Caco-2 (cell line): ENCODE results near the gene SERPINB2. TPM values are rescaled to one million over a fixed set of nuclear protein-coding genes. Genes with fewer than 3 reads are reported as not detected.

Source experiments
- BruUV-seq: library from RNA; stranded (reverse); fragments of 400-500 nt; replicated peaks from 2 replicates; lab custom pipeline; 2021; lab: Mats Ljungman, UMichigan
- CTCF ChIA-PET: fragments of 300-600 bp; sonication (Branson Sonifier 250); formaldehyde crosslinking; loops from one replicate; lab custom pipeline; 2022; ENCODE audit warnings: antibody characterized with exemption; lab: Charles Lee
- POLR2A ChIA-PET: fragments of 300-600 bp; sonication (Branson Sonifier 250); formaldehyde crosslinking; loops from one replicate; lab custom pipeline; 2022; ENCODE audit warnings: antibody characterized with exemption; lab: Charles Lee
- DNase-seq, 2 experiments: peaks; one replicate each; pipeline versions ENCODE4 v3.0.0 to v3.0.0-alpha.2; 2020 to 2022
- H3K27me3 ChIP-seq: replicated peaks from 2 replicates; pipeline ENCODE4 v1.6.0; 2011; ENCODE audit warnings: low read length; ENCODE audit not compliant: control insufficient read depth, insufficient read depth
- H3K36me3 ChIP-seq: 2 replicates; pipeline ENCODE4 v1.5.1; 2011; ENCODE audit warnings: low read length; ENCODE audit not compliant: control insufficient read depth, insufficient read depth
- H3K4me1 ChIP-seq: fragments of 250-450 bp; sonication (Bioruptor Pico); 2 replicates; pipeline ENCODE4 v1.5.1; 2020; ENCODE audit warnings: mild to moderate bottlenecking
- H3K4me3 ChIP-seq: 2 replicates; pipeline ENCODE4 v1.5.1; 2011; ENCODE audit warnings: low read depth, mild to moderate bottlenecking, control low read depth, low read length
- H3K9me3 ChIP-seq: fragments of 250-450 bp; sonication (Bioruptor Pico); 2 replicates; pipeline ENCODE4 v1.5.1; 2020; ENCODE audit warnings: mild to moderate bottlenecking, moderate library complexity
- H3K27ac Mint-ChIP-seq: one replicate; pipeline ENCODE4 v1.8.0; 2022; ENCODE audit warnings: mixed read lengths; ENCODE audit not compliant: unreplicated experiment
- H3K27me3 Mint-ChIP-seq: one replicate; pipeline ENCODE4 v1.8.0; 2022; ENCODE audit warnings: mixed read lengths; ENCODE audit not compliant: insufficient read depth, unreplicated experiment
- H3K36me3 Mint-ChIP-seq: one replicate; pipeline ENCODE4 v1.8.0; 2022; ENCODE audit warnings: mild to moderate bottlenecking, mixed read lengths; ENCODE audit not compliant: insufficient read depth, unreplicated experiment
- H3K4me1 Mint-ChIP-seq: one replicate; pipeline ENCODE4 v1.8.0; 2022; ENCODE audit warnings: low read depth, mixed read lengths; ENCODE audit not compliant: unreplicated experiment
- H3K4me3 Mint-ChIP-seq: one replicate; pipeline ENCODE4 v1.8.0; 2022; ENCODE audit warnings: mild to moderate bottlenecking, moderate library complexity, mixed read lengths; ENCODE audit not compliant: unreplicated experiment
- H3K9me3 Mint-ChIP-seq: one replicate; pipeline ENCODE4 v1.8.0; 2022; ENCODE audit warnings: mixed read lengths; ENCODE audit not compliant: unreplicated experiment
- intact Hi-C: fragments of 100-400 bp; cut with micrococcal nuclease; formaldehyde crosslinking; loops from one replicate; pipeline ENCODE4 v1.10.0; 2022; ENCODE audit not compliant: unreplicated experiment
- total RNA-seq: library from RNA; stranded (reverse); gene quantifications from 2 replicates; pipeline ENCODE4 v1.2.3, GENCODE V29; 2022
- TF ChIP-seq, protein P1 (sequence below), 2 experiments: fragments of 200-600 bp in 1 of 2; IDR thresholded peaks; 1 replicate in 1 of 2; 2 replicates in 1 of 2; pipeline versions ENCODE4 v1.5.1 to v1.8.0; 2011 to 2022; ENCODE audit warnings: antibody characterized with exemption in 1 of 2, control low read depth in 1 of 2, inconsistent platforms in 1 of 2, low read depth in 1 of 2, low read length in 1 of 2, mild to moderate bottlenecking in 1 of 2, moderate library complexity in 1 of 2; ENCODE audit not compliant: insufficient read depth in 1 of 2, severe bottlenecking in 1 of 2, unreplicated experiment in 1 of 2

SERPINB2 gene
- total RNA-seq, 1 experiment from 2014 or later, result not detected

DNA sequence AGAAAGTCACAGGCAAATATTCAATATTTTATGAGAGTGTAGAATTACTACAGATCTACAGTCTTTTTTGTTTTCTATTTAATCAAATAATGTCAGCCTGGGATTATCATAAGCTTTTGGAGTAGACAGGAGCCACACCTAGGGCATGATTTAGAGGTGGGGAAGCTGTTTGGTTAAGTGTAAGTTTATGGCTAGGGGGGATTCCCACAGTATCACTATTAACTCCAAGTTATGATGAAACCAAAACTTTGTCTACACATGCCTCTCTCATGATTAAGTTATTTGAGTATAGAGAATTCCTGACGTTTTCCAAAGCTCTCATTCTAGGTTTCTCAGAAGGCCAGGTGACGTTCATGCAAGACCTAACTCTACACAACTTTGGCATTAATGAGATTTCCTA lies 22.4 kb downstream of the SERPINB2 start:
- no peak overlapping the region for H3K4me3 ChIP-seq
- DNase-seq, result no peak
- H3K27me3 ChIP-seq, result no peaks in the 10 kb centered on the region
- CTCF ChIA-PET, result no interaction called here
- Mint-ChIP-seq H3K27ac (no peak overlapping the region), H3K27me3 (peaks cover 5% of the 10 kb centered on the region), H3K9me3 (no peaks in the 10 kb centered on the region), H3K4me1 (no peaks in the 10 kb centered on the region), H3K4me3 (no peak overlapping the region), H3K36me3 (no peaks in the 10 kb centered on the region)
- no peaks in the 10 kb centered on the region for H3K4me1 ChIP-seq
- TF ChIP-seq, protein P1, sequence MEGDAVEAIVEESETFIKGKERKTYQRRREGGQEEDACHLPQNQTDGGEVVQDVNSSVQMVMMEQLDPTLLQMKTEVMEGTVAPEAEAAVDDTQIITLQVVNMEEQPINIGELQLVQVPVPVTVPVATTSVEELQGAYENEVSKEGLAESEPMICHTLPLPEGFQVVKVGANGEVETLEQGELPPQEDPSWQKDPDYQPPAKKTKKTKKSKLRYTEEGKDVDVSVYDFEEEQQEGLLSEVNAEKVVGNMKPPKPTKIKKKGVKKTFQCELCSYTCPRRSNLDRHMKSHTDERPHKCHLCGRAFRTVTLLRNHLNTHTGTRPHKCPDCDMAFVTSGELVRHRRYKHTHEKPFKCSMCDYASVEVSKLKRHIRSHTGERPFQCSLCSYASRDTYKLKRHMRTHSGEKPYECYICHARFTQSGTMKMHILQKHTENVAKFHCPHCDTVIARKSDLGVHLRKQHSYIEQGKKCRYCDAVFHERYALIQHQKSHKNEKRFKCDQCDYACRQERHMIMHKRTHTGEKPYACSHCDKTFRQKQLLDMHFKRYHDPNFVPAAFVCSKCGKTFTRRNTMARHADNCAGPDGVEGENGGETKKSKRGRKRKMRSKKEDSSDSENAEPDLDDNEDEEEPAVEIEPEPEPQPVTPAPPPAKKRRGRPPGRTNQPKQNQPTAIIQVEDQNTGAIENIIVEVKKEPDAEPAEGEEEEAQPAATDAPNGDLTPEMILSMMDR (IDR thresholded peaks at IDR 0.05; ENCODE audit: insufficient read depth in 1 of 2, low read depth in 1 of 2, low read length in 1 of 2, severe bottlenecking in 1 of 2, unreplicated experiment in 1 of 2), result no peak
- H3K9me3 ChIP-seq, result no peaks in the 10 kb centered on the region
- POLR2A ChIA-PET, result no interaction called here
- no TSS peak for BruUV-seq
- no peaks in the 10 kb centered on the region for H3K36me3 ChIP-seq
- intact Hi-C loops, result no loop called here

GRCh38 chr18:63917817-63918216 lies 30.3 kb downstream of the SERPINB2 start:
- H3K36me3 Mint-ChIP-seq, result no peaks in the 10 kb centered on the region
- no peak overlapping the region for H3K4me3 Mint-ChIP-seq
- TF ChIP-seq, protein P1 (IDR thresholded peaks at IDR 0.05; ENCODE audit: insufficient read depth in 1 of 2, low read depth in 1 of 2, low read length in 1 of 2, severe bottlenecking in 1 of 2, unreplicated experiment in 1 of 2), result no peak
- no peaks in the 10 kb centered on the region for H3K27me3 ChIP-seq
- ChIA-PET POLR2A (no interaction called here), CTCF (no interaction called here)
- H3K27me3 Mint-ChIP-seq, result peaks cover 10% of the 10 kb centered on the region
- intact Hi-C loops, result no loop called here
- no peaks in the 10 kb centered on the region for H3K4me1 Mint-ChIP-seq
- DNase-seq, result no peak
- no peak overlapping the region for H3K4me3 ChIP-seq
- no peaks in the 10 kb centered on the region for H3K9me3 Mint-ChIP-seq
- no peak overlapping the region for H3K27ac Mint-ChIP-seq
- BruUV-seq, result no TSS peak
- H3K36me3 ChIP-seq, result no peaks in the 10 kb centered on the region
- no peaks in the 10 kb centered on the region for H3K4me1 ChIP-seq
- H3K9me3 ChIP-seq, result no peaks in the 10 kb centered on the region

DNA sequence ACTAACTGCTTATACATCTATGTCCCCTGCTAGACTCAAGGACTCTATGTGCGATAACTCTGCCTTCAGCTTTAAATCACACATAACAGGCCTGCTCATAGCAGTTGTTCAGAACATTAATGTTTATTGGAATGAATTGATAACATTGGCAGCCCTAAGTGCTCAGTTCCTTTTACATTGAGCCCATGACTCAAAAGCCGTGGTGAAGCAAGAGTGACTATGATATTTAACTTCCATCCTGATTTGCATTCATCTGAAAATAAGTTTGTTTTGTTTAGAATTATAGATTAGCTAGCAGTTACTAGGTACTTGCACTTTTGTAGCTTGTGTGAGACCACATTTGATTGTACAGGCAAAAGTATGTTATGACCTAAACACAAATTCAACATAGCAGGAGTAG lies 34.5 kb downstream of the SERPINB2 start:
- H3K4me1 Mint-ChIP-seq, result no peaks in the 10 kb centered on the region
- H3K36me3 ChIP-seq, result no peaks in the 10 kb centered on the region
- no peaks in the 10 kb centered on the region for H3K36me3 Mint-ChIP-seq
- no TSS peak for BruUV-seq
- intact Hi-C loops, result no loop called here
- H3K4me3 Mint-ChIP-seq, result no peak overlapping the region
- no peaks in the 10 kb centered on the region for H3K4me1 ChIP-seq
- TF ChIP-seq, protein P1 (IDR thresholded peaks at IDR 0.05; ENCODE audit: insufficient read depth in 1 of 2, low read depth in 1 of 2, low read length in 1 of 2, severe bottlenecking in 1 of 2, unreplicated experiment in 1 of 2), result no peak
- no peaks in the 10 kb centered on the region for H3K9me3 ChIP-seq
- H3K4me3 ChIP-seq, result no peak overlapping the region
- peaks cover 4% of the 10 kb centered on the region for H3K27me3 Mint-ChIP-seq
- POLR2A ChIA-PET, result no interaction called here
- CTCF ChIA-PET, result no interaction called here
- no peaks in the 10 kb centered on the region for H3K9me3 Mint-ChIP-seq
- DNase-seq, result no peak
- no peaks in the 10 kb centered on the region for H3K27me3 ChIP-seq
- no peak overlapping the region for H3K27ac Mint-ChIP-seq
